GM21825 (cell line): ENCODE measurements around the gene ERFL.

Source experiments
- ATAC-seq: cut with Tn5 transposase; IDR thresholded peaks from one replicate; pipeline ENCODE4 v1.9.1; 2021; ENCODE audit warnings: mild to moderate bottlenecking, moderate library complexity; ENCODE audit not compliant: unreplicated experiment

The ERFL gene

GRCh38 chr19:41901707-41902360 lies 26.4 kb downstream of the ERFL start:
- ATAC-seq, result no peak

- ATAC-seq, result no peak
Measured at GRCh38 chr19:41898235-41898634, 30.0 kb downstream of the ERFL start.

GRCh38 chr19:41897820-41898219 lies 30.4 kb downstream of the ERFL start:
- ATAC-seq, result no peak

GRCh38 chr19:41897181-41897580 lies 31.1 kb downstream of the ERFL start:
- no peak for ATAC-seq

GRCh38 chr19:41896581-41896942 lies 31.7 kb downstream of the ERFL start:
- ATAC-seq, result no peak

GRCh38 chr19:41895745-41896580 lies 32.3 kb downstream of the ERFL start:
- no peak for ATAC-seq

- ATAC-seq, result no peak
Measured at GRCh38 chr19:41894350-41894749, 33.9 kb downstream of the ERFL start.

- no peak for ATAC-seq
Measured at GRCh38 chr19:41893899-41894298, 34.4 kb downstream of the ERFL start.

GRCh38 chr19:41892173-41892902 lies 35.9 kb downstream of the ERFL start:
- ATAC-seq, result no peak

GRCh38 chr19:41890936-41891335 lies 37.3 kb downstream of the ERFL start:
- no peak for ATAC-seq

GRCh38 chr19:41889896-41890295 lies 38.4 kb downstream of the ERFL start:
- ATAC-seq, result no peak

GRCh38 chr19:41888926-41889325 lies 39.3 kb downstream of the ERFL start:
- no peak for ATAC-seq

GRCh38 chr19:41887711-41888382 lies 40.4 kb downstream of the ERFL start:
- ATAC-seq, result no peak

- ATAC-seq, result no peak
Measured at GRCh38 chr19:41886761-41887710, 41.2 kb downstream of the ERFL start.

- peak; percentile 58 for ATAC-seq
Measured at GRCh38 chr19:41883821-41884733, 44.2 kb downstream of the ERFL start.

GRCh38 chr19:41883463-41883820 lies 44.8 kb downstream of the ERFL start:
- no peak for ATAC-seq

- ATAC-seq, result no peak
Measured at GRCh38 chr19:41882568-41883462, 45.4 kb downstream of the ERFL start, which contains the start of gene ARHGEF1. ARHGEF1 (plus strand) TSS chr19:41883184; CDS start chr19:41888083, 4,899 bp downstream.

GRCh38 chr19:41880329-41880708 lies 47.9 kb downstream of the ERFL start:
- ATAC-seq, result no peak
